Measurements from ENCODE around the gene GPR26.

- TF ChIP-seq EZH2 (IDR thresholded peaks at IDR 0.05; ENCODE audit: borderline replicate concordance, low read depth, low read length, severe bottlenecking) (no peak), CTCF (IDR thresholded peaks at IDR 0.05; ENCODE audit: borderline replicate concordance, extremely low read depth, low read length, poor library complexity, severe bottlenecking) (no peak)
These were observed 14.6 kb upstream of the GPR26 start for GRCh38 chr10:123651421-123652047.
